ENCODE measurements around the gene KIAA1328. TPM values are rescaled to one million over a fixed set of nuclear protein-coding genes. Genes with fewer than 3 reads are reported as not detected.
"Not testable (repeated sequence)": the region's sequence is repeated elsewhere in the genome, so short reads cannot be mapped to it uniquely, and the experiment has no call there.

Gene KIAA1328
- total RNA-seq, 2 donors from 2014 or later: 6.1 to 14.3 TPM

- Mint-ChIP-seq H3K9me3 (no peaks in the 10 kb centered on the region), H3K4me1 (ENCODE audit: low read depth in 2 of 2) (no peaks in the 10 kb centered on the region), H3K36me3 (peaks cover 8% of the 10 kb centered on the region), H3K27ac (no peak overlapping the region), H3K27me3 (no peaks in the 10 kb centered on the region), H3K4me3 (no peak overlapping the region)
- ATAC-seq (no peak), DNase-seq (ENCODE audit: low spot score) (no peak)
Observed at GRCh38 chr18:36903215-36903928, 74.4 kb downstream of the KIAA1328 start.

DNA sequence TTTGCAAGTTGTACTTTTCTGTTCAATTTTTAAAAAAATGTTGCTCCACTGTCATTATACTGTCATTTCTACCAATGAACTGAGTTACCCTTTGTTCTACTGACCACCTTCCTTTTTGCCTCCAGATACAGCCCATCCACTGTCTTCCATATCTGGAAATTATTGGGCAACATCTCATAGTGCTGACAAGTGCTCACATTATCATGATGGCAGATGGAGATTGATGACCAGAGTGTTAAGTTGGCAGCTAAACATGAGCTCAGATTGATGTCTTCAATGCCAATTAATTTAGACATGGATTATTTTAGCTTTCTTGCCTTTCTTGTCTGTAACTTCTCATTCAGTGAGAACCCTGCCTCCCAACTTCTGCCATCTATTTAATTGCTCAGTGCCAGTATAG is 76.6 kb downstream of the KIAA1328 start:
- H3K36me3 Mint-ChIP-seq: no peaks in the 10 kb centered on the region
- H3K27me3 Mint-ChIP-seq: no peaks in the 10 kb centered on the region
- H3K4me3 Mint-ChIP-seq: no peak overlapping the region
- no peak overlapping the region for H3K27ac Mint-ChIP-seq
- no peaks in the 10 kb centered on the region for H3K4me1 Mint-ChIP-seq (ENCODE audit: low read depth in 2 of 2)
- DNase-seq (ENCODE audit: low spot score): no peak
- H3K9me3 Mint-ChIP-seq: no peaks in the 10 kb centered on the region
- no peak for ATAC-seq

DNA sequence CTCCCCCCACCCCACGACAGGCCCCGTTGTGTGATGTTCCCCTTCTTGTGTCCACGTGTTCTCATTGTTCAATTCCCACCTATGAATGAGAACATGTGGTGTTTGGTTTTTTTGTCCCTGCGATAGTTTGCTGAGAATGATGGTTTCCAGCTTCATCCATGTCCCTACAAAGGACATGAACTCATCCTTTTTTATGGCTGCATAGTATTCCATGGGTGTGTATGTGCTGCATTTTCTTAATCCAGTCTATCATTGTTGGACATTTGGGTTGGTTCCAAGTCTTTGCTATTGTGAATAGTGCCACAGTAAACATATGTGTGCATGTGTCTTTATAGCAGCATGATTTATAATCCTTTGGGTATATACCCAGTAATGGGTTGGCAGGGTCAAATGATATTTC is 80.4 kb downstream of the KIAA1328 start:
- H3K9me3 Mint-ChIP-seq; H3K36me3 Mint-ChIP-seq; H3K27ac Mint-ChIP-seq; DNase-seq (ENCODE audit: low spot score); H3K27me3 Mint-ChIP-seq; ATAC-seq; H3K4me3 Mint-ChIP-seq: not testable (repeated sequence)
- peaks cover 10 to 16% of the 10 kb centered on the region in 2 donors for H3K4me1 Mint-ChIP-seq (ENCODE audit: low read depth in 2 of 2)

- DNase-seq (ENCODE audit: low spot score) (no peak), ATAC-seq (no peak)
- Mint-ChIP-seq H3K9me3 (no peaks in the 10 kb centered on the region), H3K4me1 (ENCODE audit: low read depth in 2 of 2) (peaks cover 10 to 16% of the 10 kb centered on the region in 2 donors), H3K27ac (no peak overlapping the region), H3K36me3 (no peaks in the 10 kb centered on the region), H3K4me3 (no peak overlapping the region), H3K27me3 (no peaks in the 10 kb centered on the region)
Observed at GRCh38 chr18:36912887-36913286, 84.0 kb downstream of the KIAA1328 start.

- Mint-ChIP-seq H3K27me3 (no peaks in the 10 kb centered on the region), H3K4me3 (no peak overlapping the region), H3K4me1 (ENCODE audit: low read depth in 2 of 2) (peaks cover 3 to 9% of the 10 kb centered on the region in 2 donors), H3K27ac (no peak overlapping the region), H3K36me3 (no peaks in the 10 kb centered on the region), H3K9me3 (no peaks in the 10 kb centered on the region)
- ATAC-seq (no peak), DNase-seq (ENCODE audit: low spot score) (no peak)
Observed at GRCh38 chr18:36917907-36918306, 89.0 kb downstream of the KIAA1328 start.

- H3K27ac Mint-ChIP-seq: no peak overlapping the region
- H3K9me3 Mint-ChIP-seq: no peaks in the 10 kb centered on the region
- H3K27me3 Mint-ChIP-seq: no peaks in the 10 kb centered on the region
- no peak overlapping the region for H3K4me3 Mint-ChIP-seq
- DNase-seq (ENCODE audit: low spot score) (no peak), ATAC-seq (no peak)
- no peaks in the 10 kb centered on the region for H3K4me1 Mint-ChIP-seq (ENCODE audit: low read depth in 2 of 2)
- no peaks in the 10 kb centered on the region for H3K36me3 Mint-ChIP-seq
Observed at GRCh38 chr18:36929601-36930000, 100.7 kb downstream of the KIAA1328 start.

GRCh38 chr18:36931106-36931505 is 102.2 kb downstream of the KIAA1328 start:
- H3K36me3 Mint-ChIP-seq: peaks cover 4% of the 10 kb centered on the region
- no peak overlapping the region for H3K27ac Mint-ChIP-seq
- ATAC-seq: no peak
- H3K4me1 Mint-ChIP-seq (ENCODE audit: low read depth in 2 of 2): peaks cover 0 to 3% of the 10 kb centered on the region in 2 donors
- no peak overlapping the region for H3K4me3 Mint-ChIP-seq
- no peaks in the 10 kb centered on the region for H3K27me3 Mint-ChIP-seq
- H3K9me3 Mint-ChIP-seq: peaks cover 2% of the 10 kb centered on the region
- no peak for DNase-seq (ENCODE audit: low spot score)

- H3K4me3 Mint-ChIP-seq: no peak overlapping the region
- no peak overlapping the region for H3K27ac Mint-ChIP-seq
- peaks cover 0 to 3% of the 10 kb centered on the region in 2 donors for H3K4me1 Mint-ChIP-seq (ENCODE audit: low read depth in 2 of 2)
- ATAC-seq (no peak), DNase-seq (ENCODE audit: low spot score) (no peak)
- H3K9me3 Mint-ChIP-seq: peaks cover 15% of the 10 kb centered on the region
- H3K36me3 Mint-ChIP-seq: peaks cover 24% of the 10 kb centered on the region
- no peaks in the 10 kb centered on the region for H3K27me3 Mint-ChIP-seq
Observed at GRCh38 chr18:36933552-36933951, 104.6 kb downstream of the KIAA1328 start.

DNA sequence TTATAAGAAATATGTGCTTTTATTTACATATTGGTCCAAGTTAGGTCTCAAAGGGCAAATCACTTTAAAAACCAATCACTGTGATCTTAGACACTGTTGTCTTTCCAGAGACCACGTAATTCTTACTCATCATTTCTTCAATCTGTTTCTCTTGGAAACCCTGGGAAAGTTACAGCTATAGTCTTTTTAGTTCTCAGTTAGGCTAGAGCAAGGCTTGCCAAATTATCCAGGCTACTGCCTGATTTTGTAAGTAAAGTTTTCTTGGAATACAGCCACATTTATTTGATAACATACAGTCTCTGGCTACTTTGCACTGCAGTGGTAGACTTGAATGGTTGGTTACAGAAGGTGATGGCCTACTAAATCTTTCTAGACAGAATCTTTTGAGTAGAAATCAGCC is 106.0 kb downstream of the KIAA1328 start:
- Mint-ChIP-seq H3K27ac (no peak overlapping the region), H3K9me3 (peaks cover 19% of the 10 kb centered on the region), H3K4me3 (no peak overlapping the region), H3K27me3 (no peaks in the 10 kb centered on the region), H3K36me3 (peaks cover 35% of the 10 kb centered on the region), H3K4me1 (ENCODE audit: low read depth in 2 of 2) (peaks cover 0 to 3% of the 10 kb centered on the region in 2 donors)
- no peak for DNase-seq (ENCODE audit: low spot score)
- no peak for ATAC-seq

GRCh38 chr18:36942264-36942663 is 113.3 kb downstream of the KIAA1328 start:
- no peaks in the 10 kb centered on the region for H3K27me3 Mint-ChIP-seq
- H3K27ac Mint-ChIP-seq: no peak overlapping the region
- H3K4me1 Mint-ChIP-seq (ENCODE audit: low read depth in 2 of 2): no peaks in the 10 kb centered on the region
- peaks cover 14% of the 10 kb centered on the region for H3K9me3 Mint-ChIP-seq
- DNase-seq (ENCODE audit: low spot score): no peak
- ATAC-seq: no peak
- peaks cover 20% of the 10 kb centered on the region for H3K36me3 Mint-ChIP-seq
- no peak overlapping the region for H3K4me3 Mint-ChIP-seq

DNA sequence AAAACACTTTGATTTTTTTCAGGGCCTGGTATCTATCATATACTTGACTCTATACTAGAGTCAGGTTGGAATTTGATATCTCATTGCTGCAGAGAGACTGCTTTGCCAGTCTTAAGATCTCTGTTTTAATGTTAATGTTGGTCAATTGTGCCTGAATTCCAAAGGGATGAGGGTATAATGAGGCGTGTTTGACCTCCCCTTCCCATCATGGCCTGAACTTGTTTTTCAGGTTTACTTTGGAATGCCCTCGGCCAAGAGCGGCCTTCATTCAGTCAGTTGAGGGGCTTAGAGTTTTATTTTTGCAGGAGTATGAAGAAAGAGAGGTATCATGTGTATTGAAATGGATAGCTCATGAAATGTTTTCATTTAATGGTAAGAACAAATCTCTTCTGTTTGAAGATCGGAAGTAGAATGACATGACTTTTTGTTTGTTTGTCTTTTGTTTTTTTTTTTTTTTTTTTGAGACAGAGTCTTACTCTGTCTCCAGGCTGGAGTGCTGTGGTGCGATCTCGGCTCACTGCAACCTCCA is 119.0 kb downstream of the KIAA1328 start:
- no peak for ATAC-seq
- Mint-ChIP-seq H3K27me3 (no peaks in the 10 kb centered on the region), H3K9me3 (no peaks in the 10 kb centered on the region), H3K36me3 (no peaks in the 10 kb centered on the region), H3K27ac (no peak overlapping the region), H3K4me3 (no peak overlapping the region), H3K4me1 (ENCODE audit: low read depth in 2 of 2) (no peaks in the 10 kb centered on the region)
- no peak for DNase-seq (ENCODE audit: low spot score)

- no peaks in the 10 kb centered on the region for H3K36me3 Mint-ChIP-seq
- H3K4me3 Mint-ChIP-seq: no peak overlapping the region
- no peaks in the 10 kb centered on the region for H3K4me1 Mint-ChIP-seq (ENCODE audit: low read depth in 2 of 2)
- ATAC-seq (no peak), DNase-seq (ENCODE audit: low spot score) (no peak)
- no peaks in the 10 kb centered on the region for H3K27me3 Mint-ChIP-seq
- H3K27ac Mint-ChIP-seq: no peak overlapping the region
- no peaks in the 10 kb centered on the region for H3K9me3 Mint-ChIP-seq
Observed at GRCh38 chr18:36950282-36950681, 121.4 kb downstream of the KIAA1328 start.

- Mint-ChIP-seq H3K27me3 (no peaks in the 10 kb centered on the region), H3K4me1 (ENCODE audit: low read depth in 2 of 2) (no peaks in the 10 kb centered on the region), H3K36me3 (no peaks in the 10 kb centered on the region), H3K4me3 (no peak overlapping the region), H3K27ac (no peak overlapping the region), H3K9me3 (no peaks in the 10 kb centered on the region)
- DNase-seq (ENCODE audit: low spot score) (no peak), ATAC-seq (no peak)
Observed at GRCh38 chr18:36950960-36951359, 122.0 kb downstream of the KIAA1328 start.

- DNase-seq (ENCODE audit: low spot score) (no peak), ATAC-seq (no peak)
- Mint-ChIP-seq H3K36me3 (no peaks in the 10 kb centered on the region), H3K27me3 (no peaks in the 10 kb centered on the region), H3K4me1 (ENCODE audit: low read depth in 2 of 2) (no peaks in the 10 kb centered on the region), H3K9me3 (peaks cover 7% of the 10 kb centered on the region), H3K27ac (no peak overlapping the region), H3K4me3 (no peak overlapping the region)
Observed at GRCh38 chr18:36953047-36953446, 124.1 kb downstream of the KIAA1328 start.

DNA sequence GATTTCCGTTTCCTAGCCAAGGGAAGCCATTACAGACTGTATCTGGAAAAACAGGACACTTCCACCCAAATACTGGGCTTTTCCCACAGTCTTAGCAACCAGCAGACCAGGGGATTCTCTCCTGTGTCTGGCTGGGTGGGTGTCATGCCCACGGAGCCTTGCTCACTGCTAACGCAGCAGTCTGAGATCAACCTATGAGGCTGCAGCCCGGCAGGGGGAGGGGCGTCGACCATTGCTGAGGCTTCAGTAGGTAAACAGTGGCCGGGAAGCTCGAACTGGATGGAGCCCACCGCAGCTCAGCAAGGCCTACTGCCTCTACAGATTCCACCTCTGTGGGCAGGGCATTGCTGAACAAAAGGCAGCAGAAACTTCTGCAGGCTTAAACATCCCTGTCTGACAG is 131.1 kb downstream of the KIAA1328 start:
- ATAC-seq: no peak
- DNase-seq (ENCODE audit: low spot score): no peak
- Mint-ChIP-seq H3K4me3 (no peak overlapping the region), H3K27ac (no peak overlapping the region), H3K9me3 (peaks cover 11% of the 10 kb centered on the region), H3K27me3 (no peaks in the 10 kb centered on the region), H3K36me3 (peaks cover 21% of the 10 kb centered on the region), H3K4me1 (ENCODE audit: low read depth in 2 of 2) (no peaks in the 10 kb centered on the region)

All from natural killer cell treated with Interleukin-12 subunit alpha and Interleukin-12 subunit beta and Interleukin-15 and Interleukin-18, amount 100 ng/mL, for 72 hours (primary cell).